Inferior parietal cortex (tissue), 1 donor: ENCODE data around the gene FAM184A.
"Not testable (repeated sequence)": the region's sequence is repeated elsewhere in the genome, so short reads cannot be mapped to it uniquely, and the experiment has no call there.

Source experiments
- DNase-seq: peaks from one replicate; pipeline ENCODE4 v3.0.0-alpha.2; 2016; ENCODE audit errors: extremely low spot score

Gene FAM184A

DNA sequence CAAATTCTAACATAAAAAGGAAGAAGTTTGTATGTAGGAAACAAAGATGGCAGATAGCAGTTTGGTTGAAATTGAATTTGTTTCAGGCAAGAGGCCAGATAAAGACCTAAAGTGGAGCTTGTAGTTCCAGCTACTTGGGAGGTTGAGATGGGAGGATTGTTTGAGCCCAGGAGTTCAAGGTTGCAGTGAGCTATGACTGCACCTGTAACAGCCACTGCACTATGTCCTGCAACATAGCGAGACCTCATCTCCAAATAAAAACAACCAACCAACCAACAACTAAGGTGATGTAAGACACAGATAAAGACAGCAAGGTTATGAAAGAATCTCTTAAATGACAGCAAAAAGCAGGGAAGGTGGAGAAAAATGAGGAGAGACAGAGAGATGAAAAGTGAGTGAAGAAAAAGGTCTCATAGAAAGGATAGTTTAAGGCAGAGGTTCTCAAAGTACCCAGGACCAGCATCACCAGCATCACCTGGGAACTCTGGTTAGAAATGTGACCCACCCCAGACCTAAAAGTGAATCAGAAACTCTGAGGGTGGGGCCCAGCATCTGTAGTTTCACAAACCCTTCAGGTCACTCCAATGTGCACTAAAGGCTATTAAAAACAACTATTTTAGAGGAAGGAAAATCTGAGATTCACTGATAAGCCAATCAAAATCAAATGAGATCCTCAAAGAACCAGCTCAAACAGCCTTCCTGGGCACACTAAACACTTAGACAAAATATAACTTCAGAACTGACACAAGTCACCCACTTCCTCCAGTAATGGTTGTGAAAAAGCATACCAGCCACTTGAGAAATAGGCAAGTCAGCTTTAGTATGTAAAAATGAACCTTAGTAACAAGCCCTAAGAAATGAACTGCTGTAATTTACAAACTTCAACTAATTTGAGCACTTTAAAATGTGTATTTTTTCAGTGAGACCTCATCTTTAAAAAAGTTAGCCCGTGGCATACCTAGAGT, 57.6 kb downstream of the FAM184A start:
- no peak for DNase-seq

DNA sequence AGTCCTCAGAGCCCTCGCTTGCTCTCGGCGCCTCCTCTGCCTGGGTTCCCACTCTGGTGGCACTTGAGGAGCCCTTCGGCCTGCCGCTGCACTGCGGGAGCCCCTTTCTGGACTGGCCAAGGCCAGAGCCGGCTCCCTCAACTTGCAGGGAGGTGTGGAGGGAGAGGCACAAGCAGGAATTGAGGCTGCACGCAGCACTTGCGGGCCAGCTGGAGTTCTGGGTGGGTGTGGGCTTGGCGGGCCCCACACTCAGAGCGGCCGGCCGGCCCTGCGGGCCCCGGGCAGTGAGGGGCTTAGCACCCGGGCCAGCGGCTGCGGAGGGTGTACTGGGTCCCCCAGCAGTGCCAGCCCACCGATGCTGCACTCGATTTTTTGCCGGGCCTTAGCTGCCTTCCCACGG, 63.3 kb downstream of the FAM184A start:
- DNase-seq, result not testable (repeated sequence)

DNA sequence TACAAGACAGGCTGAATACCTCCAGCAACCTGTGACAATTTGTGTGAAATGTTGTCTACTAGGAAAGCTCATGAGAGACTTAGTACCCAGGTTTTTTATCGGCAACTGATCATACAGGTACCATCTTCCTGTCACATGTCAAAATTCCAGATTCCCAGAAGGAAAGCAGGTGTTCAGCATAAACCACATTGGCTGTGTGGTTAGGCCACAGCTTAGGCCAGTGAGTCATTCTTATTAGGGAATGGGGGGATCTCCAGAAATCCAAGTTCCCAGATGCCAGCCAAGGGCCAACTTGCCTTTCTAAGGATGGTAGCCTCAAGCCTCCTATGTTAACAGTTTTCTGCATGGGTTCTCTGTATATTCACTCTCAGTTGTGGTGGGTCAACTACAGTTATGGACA, 65.9 kb downstream of the FAM184A start:
- DNase-seq, result no peak

DNA sequence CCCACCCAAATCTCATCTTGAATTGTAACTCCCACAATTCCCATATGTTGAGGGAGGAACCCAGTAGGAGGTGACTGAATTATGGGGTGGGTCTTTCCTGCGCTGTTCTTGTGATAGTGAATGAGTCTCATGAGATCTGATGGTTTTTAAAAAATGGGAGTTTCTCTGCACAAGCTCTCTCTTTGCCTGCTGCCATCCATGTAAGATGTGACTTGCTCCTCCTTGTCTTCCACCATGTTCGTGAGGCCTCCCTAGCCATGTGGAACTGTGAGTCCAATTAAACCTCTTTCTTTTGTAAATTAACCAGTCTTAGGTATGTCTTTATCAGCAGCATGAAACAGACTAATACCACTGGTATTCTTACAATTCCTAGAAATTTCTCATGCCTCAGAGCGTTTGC, 69.2 kb downstream of the FAM184A start:
- DNase-seq, result not testable (repeated sequence)

DNA sequence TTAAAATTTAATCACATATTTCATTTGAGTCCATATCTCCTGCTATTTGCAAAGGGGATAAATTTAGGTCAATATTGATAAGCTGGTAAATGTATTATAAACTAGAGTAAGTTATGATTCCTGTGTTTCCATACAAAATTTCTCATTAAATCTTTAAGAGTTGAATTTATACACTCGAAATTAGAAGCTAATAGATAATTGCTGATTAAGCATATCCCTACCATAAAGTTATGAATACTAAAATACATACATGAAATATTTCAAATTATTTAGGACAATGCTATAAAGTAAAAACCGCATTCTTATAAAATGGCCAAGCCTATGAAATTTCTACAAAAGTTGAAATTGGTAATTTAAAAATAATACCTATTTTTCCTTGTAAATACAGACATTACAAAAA, 71.5 kb downstream of the FAM184A start:
- DNase-seq, result no peak

DNA sequence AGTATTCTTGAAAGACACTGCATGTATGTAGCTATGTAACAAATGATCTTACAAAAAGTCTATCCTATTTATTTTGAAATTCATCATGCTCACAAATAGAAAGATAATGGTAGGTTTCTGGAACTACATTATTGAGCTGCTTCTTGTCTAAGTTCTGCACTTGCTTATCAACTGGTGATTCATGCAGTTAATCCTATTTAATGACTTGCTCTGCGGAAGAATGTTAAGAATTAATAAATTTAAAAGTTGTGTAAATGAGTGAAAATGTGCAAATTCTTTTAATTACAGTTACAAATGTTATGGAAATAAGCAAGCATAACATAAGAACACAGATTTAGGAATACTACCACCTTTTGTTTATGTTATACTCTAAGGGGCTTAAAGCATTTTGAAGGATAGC, 76.4 kb downstream of the FAM184A start:
- DNase-seq, result no peak

DNA sequence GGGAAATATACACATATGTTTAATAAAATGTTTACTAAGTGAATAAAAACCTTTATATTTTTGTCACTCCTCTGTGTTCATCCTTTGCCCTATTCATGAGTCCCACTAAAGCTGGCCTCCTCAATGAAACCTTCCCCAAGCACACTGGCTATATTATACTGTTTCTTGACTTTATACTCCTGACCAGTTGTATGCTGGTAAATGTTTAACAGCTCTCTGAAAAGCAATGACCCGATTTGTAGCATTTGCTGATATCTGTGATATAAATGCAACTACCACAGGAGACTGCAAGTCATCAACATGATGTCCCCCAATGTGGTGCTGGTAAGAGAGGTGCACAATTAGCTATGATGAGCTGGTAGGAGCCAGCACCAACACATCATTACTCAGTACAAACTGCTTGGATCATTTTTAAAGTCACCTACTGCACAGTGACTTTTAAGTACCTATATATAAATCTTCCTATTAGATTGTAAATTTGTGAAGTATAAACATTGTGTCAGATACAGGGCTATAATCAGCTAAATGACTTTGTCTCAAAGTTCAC, 78.9 kb downstream of the FAM184A start:
- DNase-seq, result no peak

DNA sequence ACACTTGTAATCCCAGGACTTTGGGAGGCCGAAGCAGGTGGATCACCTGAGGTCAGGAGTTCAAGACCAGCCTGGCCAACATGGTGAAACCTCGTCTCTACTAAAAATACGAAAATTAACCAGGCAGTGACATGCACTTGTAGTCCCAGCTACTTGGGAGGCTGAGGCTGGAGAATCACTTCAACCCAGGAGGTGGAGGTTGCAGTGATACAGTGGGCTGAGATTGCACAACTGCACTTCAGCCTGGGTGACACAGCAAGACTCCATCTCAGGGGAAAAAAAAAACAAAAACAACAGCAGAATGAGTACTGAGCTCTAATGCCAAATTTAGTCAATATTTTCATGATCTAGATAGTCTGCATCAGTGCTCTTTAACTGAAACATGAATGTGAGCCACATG, 81.0 kb downstream of the FAM184A start:
- DNase-seq, result not testable (repeated sequence)

DNA sequence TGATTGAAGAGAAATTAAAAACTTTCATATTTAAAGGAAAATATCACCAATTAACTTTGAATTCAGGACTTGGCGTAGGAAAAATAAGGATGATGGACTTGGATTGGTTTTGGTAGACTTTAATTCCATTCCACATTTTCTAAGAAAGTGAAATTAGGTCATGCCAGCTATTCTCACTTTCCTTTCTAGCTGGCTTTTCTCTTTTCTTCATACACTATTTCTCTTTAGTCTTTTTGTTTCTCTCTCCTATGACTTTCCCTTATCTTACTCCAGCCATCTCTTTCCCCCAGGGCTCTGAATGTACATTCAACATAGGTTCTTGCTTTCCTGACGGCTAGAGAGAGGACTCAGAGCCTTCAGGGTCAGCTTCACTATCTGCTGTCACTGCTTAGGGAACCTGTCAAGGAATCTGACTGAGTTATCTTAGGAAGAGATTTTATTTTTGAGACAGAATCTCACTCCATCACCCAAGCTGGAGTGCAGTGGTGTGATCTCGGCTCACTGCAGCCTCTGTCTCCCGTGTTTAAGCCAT, 82.1 kb downstream of the FAM184A start:
- no peak for DNase-seq

DNA sequence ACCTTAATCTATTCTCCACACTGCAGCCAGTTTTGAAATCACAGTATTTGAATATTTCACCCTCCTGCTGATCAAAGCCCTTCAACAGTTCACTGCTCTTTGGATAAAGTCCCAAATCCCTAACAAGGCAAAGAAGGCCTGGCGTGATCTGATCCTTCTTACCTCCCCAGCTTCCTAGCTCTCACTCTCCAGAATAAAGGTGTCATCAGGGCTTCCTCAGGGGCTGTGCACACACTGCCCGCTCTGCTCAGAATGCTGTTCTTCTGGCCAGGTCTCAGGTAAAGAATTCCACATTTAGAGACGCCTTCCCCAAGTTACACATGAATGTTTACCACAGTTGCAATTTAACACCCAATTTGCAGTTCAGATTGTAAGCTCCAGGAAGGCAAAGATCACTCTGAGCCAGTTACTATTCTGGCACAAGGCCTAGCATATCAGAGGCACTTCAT, 84.6 kb downstream of the FAM184A start:
- no peak for DNase-seq

DNA sequence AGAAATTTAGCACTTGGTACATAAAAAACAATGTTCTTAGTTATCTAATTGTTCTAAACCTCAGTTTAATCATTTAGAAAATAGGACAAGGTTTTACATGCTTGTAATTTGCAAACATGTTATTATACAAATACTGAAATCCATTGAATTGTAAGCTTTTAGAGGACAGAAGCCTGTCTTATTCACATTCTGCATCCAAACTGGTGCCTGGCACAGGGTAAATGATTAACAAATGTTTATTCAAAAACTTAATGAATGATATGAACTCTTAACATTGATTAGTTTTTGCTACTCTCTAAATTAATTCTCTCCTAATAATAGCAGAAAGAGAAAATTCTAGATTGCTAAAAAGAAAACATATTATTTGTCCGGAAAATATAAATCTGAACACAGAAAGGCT, 85.1 kb downstream of the FAM184A start:
- DNase-seq, result no peak

DNA sequence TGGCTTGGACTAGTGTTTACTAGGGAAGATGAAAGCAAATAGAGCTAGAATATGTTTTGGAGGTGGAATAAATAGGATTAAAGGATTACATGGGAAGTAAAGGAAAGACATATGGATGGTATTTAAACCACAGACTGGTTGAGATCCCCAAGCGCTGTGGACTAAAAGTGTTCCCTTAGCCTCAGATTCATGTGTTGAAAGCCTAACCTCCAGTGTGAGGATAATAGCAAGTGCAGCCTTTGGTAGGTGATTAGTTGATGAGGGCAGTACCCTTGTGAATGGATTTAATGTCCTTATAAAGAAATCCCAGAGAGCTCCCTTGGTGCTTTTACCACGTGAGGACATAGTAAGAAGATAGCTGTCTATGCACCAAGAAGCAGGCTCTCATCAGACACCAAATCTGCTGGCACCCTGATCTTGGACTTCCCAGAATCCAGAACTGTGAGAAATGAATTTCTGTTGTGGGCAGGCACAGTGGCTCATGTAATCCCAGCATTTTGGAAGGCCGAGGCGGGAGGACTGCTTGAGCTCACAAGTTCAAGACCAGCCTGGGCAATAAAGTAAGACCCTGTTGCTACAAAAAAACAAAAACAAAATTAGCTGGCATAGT, 86.2 kb downstream of the FAM184A start:
- no peak for DNase-seq

DNA sequence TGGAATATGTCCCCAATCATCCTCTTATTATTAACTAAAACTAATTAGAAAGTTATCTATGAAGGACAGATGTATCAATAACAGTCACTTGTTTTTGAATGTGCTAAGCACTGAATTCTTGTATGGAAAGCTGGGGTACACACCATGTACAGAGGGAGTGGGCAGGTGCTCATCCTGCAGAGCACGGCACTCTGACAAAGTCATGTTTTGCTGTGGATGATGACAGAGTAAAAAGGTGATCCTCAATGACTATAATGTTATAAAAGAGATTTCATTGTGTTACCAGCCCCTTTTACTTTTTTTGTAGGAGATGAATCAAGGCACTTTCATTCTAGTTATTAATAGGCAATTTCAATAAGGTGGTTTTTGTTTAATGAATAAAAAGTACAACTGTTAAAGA, 92.2 kb downstream of the FAM184A start:
- DNase-seq, result no peak

DNA sequence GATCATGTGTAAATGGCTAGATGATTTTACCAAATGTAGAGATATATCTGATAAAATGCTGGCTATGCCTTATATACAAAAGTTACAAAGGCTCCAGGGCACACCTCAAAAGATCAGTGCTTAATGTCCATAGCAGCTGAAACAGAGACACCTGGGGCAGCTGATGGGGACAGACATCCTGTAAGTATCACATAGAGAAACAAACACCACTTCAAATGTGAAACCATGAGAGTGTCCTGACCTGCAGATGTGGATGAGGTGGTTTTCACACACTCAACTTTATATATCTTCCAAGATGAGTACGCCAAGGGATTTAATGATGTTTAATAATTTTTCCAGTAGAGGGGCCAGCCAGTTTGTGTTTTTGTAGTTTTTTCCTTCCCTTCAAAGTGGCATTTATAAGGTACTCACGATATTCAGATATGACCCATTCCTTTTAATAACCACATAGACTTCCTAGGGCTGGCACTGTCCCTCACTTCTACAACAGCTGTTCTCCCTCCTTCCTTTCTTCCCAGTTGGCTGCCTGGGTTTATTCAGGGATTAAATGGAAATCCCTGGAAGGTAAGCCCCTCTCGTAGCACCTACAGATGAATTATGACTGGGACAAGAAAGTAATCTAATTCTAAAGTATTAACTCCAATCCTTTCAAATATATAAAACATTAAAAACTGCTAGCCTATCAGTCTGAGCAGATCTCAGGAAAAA, 93.2 kb downstream of the FAM184A start:
- DNase-seq, result no peak

DNA sequence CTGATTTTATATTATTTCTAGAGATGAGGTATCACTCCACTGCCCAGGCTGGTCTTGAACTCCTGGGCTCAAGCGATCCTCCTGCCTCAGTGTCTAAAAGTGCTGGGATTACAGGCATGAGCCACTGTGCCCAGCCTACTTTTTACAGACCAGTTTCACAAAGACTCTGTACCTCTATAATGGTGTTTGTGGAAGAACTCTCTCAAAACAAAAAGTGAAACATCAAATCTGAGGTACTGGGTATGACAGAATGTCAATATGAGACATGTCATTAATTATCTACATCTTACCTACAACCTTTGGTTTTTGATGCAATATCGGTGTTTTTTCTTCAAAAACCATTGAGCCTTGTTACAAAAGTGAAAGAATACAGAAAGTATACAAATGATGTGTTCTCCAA, 94.1 kb downstream of the FAM184A start:
- DNase-seq, result no peak

DNA sequence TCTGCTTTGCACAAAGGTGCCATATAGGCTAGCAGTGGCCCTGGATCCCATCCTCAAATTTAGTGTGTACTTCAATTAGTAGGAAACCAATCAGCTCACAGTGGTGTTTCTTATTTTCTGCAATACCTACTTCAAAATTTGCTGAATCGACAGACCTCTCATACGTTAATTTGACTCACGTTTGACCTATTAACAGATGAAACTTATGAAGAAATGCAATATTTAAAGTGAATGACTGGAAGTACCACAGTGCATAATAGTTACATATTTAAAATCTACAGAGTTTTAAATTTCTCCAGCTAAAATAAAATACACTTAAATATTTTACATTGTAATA, 95.9 kb downstream of the FAM184A start:
- DNase-seq, result no peak

DNA sequence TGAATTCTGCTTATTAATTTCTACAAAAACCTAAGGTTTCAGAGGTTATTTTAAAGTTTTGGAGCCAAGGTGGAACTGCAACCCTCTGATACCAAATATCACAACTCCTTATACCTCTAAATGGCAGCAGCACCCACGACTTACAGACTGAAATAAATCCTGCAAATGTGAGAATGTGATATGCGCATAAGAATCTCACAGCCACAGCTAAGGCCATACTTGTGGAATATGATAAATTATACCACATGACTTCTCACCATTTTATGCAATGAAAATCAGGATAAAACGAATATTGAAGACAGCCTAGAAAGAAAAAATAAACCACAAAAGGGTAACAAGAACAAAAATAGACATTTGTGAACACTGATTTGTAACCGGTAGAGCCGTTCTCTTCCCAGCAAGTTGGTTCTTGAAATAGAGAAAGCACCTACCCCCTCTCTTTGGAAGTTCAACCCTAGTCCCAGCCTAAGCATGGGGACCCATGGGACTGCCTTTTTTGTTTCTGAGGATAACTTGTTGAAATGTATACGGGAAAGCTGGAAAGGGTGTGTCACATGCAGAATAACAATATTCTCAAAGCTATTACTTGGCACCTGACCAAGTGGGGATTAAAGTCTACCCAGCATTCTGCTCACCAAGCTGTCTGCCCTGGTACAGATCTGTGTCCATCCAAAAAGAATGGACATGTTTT, 96.4 kb downstream of the FAM184A start:
- no peak for DNase-seq

DNA sequence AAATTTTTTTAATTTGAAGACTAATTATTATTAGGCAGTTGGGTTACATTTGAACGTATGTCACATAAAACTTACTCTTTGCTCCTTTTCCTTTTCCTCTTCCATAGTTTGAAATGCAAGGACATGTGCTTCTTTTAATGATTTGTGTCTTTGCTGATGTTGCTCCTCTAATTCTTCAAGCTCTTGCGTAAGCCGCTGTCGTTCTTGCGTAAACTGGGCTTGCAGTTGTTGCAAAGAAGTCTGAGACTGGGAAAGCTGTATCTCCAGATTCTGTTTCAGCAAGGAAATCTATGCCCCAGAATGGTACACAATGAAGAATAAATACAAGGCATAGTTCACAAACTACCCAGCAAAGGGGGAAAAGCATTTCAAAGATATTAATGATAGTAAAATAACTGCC, 98.4 kb downstream of the FAM184A start:
- no peak for DNase-seq

DNA sequence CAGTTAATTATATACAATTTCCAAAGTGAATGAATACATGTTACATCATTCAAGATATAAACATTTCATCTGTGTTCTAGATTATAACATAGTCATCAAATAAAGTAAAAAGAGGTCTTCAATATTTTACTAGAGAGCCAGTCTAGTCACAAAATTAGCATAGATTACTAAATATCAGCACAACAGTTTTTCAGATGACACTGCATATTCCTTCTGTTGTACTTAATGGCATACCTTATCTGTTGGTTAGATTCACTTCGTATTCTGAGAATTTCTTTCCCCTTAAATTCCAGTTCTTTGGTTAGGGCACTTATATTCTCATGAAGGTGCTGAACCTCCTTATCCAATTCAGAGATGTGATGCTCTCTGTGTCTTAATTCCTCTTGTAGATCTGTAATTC, 103.7 kb downstream of the FAM184A start:
- DNase-seq, result no peak

DNA sequence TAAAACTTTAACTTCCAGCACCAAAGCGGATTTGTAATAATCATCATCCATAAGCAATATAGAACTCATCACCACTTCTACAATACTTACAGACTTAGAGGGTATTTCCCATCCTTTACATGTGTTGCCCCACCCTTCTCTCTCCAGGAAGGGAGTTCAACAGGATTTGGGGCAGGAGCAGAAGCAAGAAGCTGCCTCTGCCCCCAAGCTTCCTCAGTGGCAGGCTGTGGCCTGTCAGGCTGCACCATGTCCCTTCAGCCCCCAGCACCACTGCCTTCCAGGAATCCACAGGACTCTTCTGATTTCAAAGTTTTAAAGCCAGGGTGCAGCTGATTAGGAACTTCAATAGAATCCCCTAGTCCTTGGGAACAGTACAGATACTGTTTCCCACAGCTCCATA, 106.8 kb downstream of the FAM184A start:
- no peak for DNase-seq

DNA sequence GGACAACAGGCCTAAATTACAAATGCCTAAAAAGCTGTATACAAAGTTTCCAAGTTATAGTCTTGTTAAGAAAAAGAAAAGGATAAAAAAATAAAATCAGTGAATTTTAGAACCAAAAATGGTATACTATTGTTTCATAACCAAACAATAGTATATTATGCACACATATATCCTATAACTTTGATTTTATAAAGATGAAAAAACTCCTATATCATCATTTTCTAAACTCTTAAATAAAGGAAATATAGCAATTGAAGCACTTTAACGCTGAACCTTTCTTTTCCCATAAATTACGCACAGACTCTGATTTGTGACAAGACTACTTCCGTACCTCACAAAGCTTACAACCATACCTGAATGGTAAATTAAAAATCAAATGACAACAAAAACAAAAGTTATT, 107.6 kb downstream of the FAM184A start:
- DNase-seq, result no peak

DNA sequence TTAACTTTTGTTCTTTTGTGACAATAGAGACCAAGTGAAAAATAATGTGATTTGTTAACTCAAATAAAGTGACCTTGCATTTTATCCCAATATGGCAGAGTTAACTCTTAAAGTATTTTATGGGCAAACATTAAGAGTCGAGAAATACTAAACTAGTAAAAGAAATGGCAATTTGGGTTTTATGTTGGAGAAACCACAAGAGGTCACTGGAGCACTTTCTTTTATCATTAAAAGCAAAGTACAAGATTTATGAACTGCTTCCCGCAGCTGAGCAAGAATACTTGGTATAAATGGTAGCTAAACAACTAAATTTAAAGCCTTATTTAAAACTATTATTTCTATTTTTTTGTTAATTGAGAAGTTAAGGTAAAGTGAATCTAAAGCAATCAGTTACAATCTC, 110.0 kb downstream of the FAM184A start:
- peak; percentile 64 for DNase-seq
